ENCODE measurements around the gene NARS2. TPM values are rescaled to one million over a fixed set of nuclear protein-coding genes. Genes with fewer than 3 reads are reported as not detected.

NARS2 gene
- total and polyA plus RNA-seq, 10 of the 15 experiments (the other 5 are each of a cell fraction or from before 2014, with no cell fraction given) = 22.2 to 45.3 (median 36.3) TPM

DNA sequence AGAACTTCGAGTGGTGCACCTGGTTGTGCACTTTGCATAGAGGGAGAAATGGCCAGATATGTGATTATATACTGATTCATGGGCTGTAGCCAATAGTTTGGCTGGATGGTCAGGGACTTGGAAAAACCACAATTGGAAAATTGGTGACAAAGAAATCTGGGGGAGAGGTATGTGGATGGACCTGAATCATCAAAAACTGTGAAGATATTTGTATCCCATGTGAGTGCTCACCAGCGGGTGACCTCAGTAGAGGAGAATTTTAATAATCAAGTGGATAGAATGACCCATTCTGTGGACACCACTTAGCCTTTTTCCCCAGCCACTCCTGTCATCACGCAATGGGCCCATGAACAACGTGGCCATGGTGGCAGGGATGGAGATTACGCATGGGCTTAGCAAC lies 48.0 kb upstream of the NARS2 start:
- SMC1A ChIA-PET (ENCODE audit: uncharacterized antibody, unreplicated experiment) = no interaction called here
- no peaks in the 10 kb centered on the region for H3K36me3 ChIP-seq (ENCODE audit: control insufficient read depth in 2 of 2, insufficient read depth in 2 of 2, low read length in 1 of 2)
- CTCF ChIA-PET = no interaction called here
- WGBS (ENCODE audit: insufficient coverage, insufficient replicate concordance, low lambda C conversion rate, missing lambda C conversion rate) = 24% methylated on average over 5 of the region's 5 CpGs
- POLR2A ChIA-PET = no interaction called here
- intact Hi-C loops (cut with micrococcal nuclease; ENCODE audit: unreplicated experiment) (no loop called here), in situ Hi-C loops (cut with MboI) (no loop called here)
- H3K27me3 ChIP-seq (replicated peaks in 1 of 2; ENCODE audit: control insufficient read depth in 2 of 2, insufficient read depth in 2 of 2, low read length in 1 of 2) = no peaks in the 10 kb centered on the region
- no peak overlapping the region for H3K27ac ChIP-seq (ENCODE audit: control insufficient read depth, insufficient read depth)
- no TSS peak for BruUV-seq (replicated peaks)
- DNase-seq (ENCODE audit: low read depth, low spot score) (no peak), ATAC-seq (no peak), FAIRE-seq (no peak)
- H4K20me1 ChIP-seq (ENCODE audit: control insufficient read depth, insufficient read depth) = no peaks in the 10 kb centered on the region
- no peak overlapping the region for H3K4me2 ChIP-seq (ENCODE audit: control insufficient read depth, insufficient read depth)
- H3K9ac ChIP-seq (ENCODE audit: control insufficient read depth, insufficient read depth, low read length) = no peak overlapping the region
- H3K4me1 ChIP-seq (ENCODE audit: control insufficient read depth, insufficient read depth, low read length) = no peaks in the 10 kb centered on the region
- TF ChIP-seq SPI1 (IDR thresholded peaks at IDR 0.05; ENCODE audit: borderline replicate concordance, insufficient read depth, low read depth, low read length) (no peak), TAF1 (IDR thresholded peaks at IDR 0.05; ENCODE audit: borderline replicate concordance, low read depth, low read length) (no peak), CHD1 (IDR thresholded peaks at IDR 0.05; ENCODE audit: low read depth, low read length) (no peak), CBX5 (IDR thresholded peaks at IDR 0.05; ENCODE audit: low read depth) (no peak), STAT3 (IDR thresholded peaks at IDR 0.05; ENCODE audit: low read depth, low read length) (no peak), MYB (IDR thresholded peaks at IDR 0.05; ENCODE audit: borderline replicate concordance, low read depth, low read length) (no peak), EZH2 (IDR thresholded peaks at IDR 0.05; ENCODE audit: borderline replicate concordance, control insufficient read depth, low read depth, low read length) (no peak), REST (IDR thresholded peaks at IDR 0.05; ENCODE audit: low read depth, low read length) (no peak), ZBTB40 (IDR thresholded peaks at IDR 0.05; ENCODE audit: borderline replicate concordance) (no peak)
- H2AFZ ChIP-seq (ENCODE audit: control insufficient read depth, low read depth, low read length) = no peak overlapping the region
- no peaks in the 10 kb centered on the region; the same call in 2 of the 3 replicates for H3K9me3 ChIP-seq (replicated peaks; ENCODE audit: control insufficient read depth, insufficient read depth, low read length)
- H3K79me2 ChIP-seq (ENCODE audit: control insufficient read depth, insufficient read depth, low read length) = no peaks in the 10 kb centered on the region
- RAD21 ChIA-PET (ENCODE audit: unreplicated experiment) = no interaction called here
- H3K4me3 ChIP-seq = no peak overlapping the region
